ENCODE results near the gene IL23R. TPM values are rescaled to one million over a fixed set of nuclear protein-coding genes. Genes with fewer than 3 reads are reported as not detected.

Gene IL23R
- total and polyA plus RNA-seq, 8 donors, result 0.06 to 0.31 (median 0.13) TPM; not detected in 3

GRCh38 chr1:67217417-67217816, 51.2 kb downstream of the IL23R start:
- TF ChIP-seq, protein P1, sequence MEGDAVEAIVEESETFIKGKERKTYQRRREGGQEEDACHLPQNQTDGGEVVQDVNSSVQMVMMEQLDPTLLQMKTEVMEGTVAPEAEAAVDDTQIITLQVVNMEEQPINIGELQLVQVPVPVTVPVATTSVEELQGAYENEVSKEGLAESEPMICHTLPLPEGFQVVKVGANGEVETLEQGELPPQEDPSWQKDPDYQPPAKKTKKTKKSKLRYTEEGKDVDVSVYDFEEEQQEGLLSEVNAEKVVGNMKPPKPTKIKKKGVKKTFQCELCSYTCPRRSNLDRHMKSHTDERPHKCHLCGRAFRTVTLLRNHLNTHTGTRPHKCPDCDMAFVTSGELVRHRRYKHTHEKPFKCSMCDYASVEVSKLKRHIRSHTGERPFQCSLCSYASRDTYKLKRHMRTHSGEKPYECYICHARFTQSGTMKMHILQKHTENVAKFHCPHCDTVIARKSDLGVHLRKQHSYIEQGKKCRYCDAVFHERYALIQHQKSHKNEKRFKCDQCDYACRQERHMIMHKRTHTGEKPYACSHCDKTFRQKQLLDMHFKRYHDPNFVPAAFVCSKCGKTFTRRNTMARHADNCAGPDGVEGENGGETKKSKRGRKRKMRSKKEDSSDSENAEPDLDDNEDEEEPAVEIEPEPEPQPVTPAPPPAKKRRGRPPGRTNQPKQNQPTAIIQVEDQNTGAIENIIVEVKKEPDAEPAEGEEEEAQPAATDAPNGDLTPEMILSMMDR (IDR thresholded peaks at IDR 0.05), result no peak
- H3K4me3 ChIP-seq, result no peak overlapping the region
- H3K27me3 ChIP-seq, result no peaks in the 10 kb centered on the region
- H3K27ac ChIP-seq, result no peak overlapping the region
- no peaks in the 10 kb centered on the region for H3K9me3 ChIP-seq
- H3K36me3 ChIP-seq, result no peaks in the 10 kb centered on the region
- H3K4me1 ChIP-seq, result no peaks in the 10 kb centered on the region
- DNase-seq, result no peak
- intact Hi-C loops (cut with DNase I), result no loop called here
- no peak for ATAC-seq

DNA sequence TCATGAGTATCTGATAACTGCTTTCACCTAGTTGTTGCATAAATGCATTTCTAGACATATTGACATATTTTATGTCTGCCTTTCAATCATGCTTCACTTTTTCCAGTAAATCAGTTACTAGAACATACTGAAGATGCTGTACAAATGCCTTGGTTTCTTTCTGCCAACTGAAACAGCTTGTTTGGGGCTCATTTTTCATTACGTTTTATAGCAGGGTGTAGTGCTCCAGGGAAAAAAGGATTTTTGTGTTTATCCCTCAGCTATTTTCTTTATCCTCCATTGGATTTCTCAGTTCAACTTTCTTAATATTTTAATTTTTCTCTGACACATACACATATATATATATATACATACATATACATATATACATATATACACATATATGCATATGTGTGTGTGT, 51.7 kb downstream of the IL23R start:
- intact Hi-C loops (cut with DNase I), result no loop called here
- ATAC-seq, result no peak
- H3K27ac ChIP-seq, result no peak overlapping the region
- H3K36me3 ChIP-seq, result no peaks in the 10 kb centered on the region
- DNase-seq, result no peak
- TF ChIP-seq, protein P1 (IDR thresholded peaks at IDR 0.05), result no peak
- H3K9me3 ChIP-seq, result no peaks in the 10 kb centered on the region
- no peaks in the 10 kb centered on the region for H3K4me1 ChIP-seq
- no peaks in the 10 kb centered on the region for H3K27me3 ChIP-seq
- no peak overlapping the region for H3K4me3 ChIP-seq

GRCh38 chr1:67224856-67225255, 58.6 kb downstream of the IL23R start:
- Histone ChIP-seq H3K4me1 (no peaks in the 10 kb centered on the region), H3K9me3 (no peaks in the 10 kb centered on the region), H3K27ac (no peak overlapping the region), H3K4me3 (no peak overlapping the region), H3K36me3 (no peaks in the 10 kb centered on the region), H3K27me3 (no peaks in the 10 kb centered on the region)
- TF ChIP-seq, protein P1 (IDR thresholded peaks at IDR 0.05), result no peak
- ATAC-seq, result no peak
- intact Hi-C loops (cut with DNase I), result no loop called here
- DNase-seq, result no peak

GRCh38 chr1:67226688-67227087, 60.4 kb downstream of the IL23R start:
- Histone ChIP-seq H3K4me1 (no peaks in the 10 kb centered on the region), H3K4me3 (no peak overlapping the region), H3K36me3 (no peaks in the 10 kb centered on the region), H3K27me3 (no peaks in the 10 kb centered on the region), H3K27ac (no peak overlapping the region), H3K9me3 (no peaks in the 10 kb centered on the region)
- ATAC-seq (no peak), DNase-seq (no peak)
- intact Hi-C loops (cut with DNase I), result no loop called here
- TF ChIP-seq, protein P1 (IDR thresholded peaks at IDR 0.05), result no peak

- ATAC-seq, result no peak
- TF ChIP-seq, protein P1 (IDR thresholded peaks at IDR 0.05), result no peak
- intact Hi-C loops (cut with DNase I), result no loop called here
- no peaks in the 10 kb centered on the region for H3K36me3 ChIP-seq
- H3K27me3 ChIP-seq, result no peaks in the 10 kb centered on the region
- no peak overlapping the region for H3K4me3 ChIP-seq
- no peaks in the 10 kb centered on the region for H3K9me3 ChIP-seq
- no peaks in the 10 kb centered on the region for H3K4me1 ChIP-seq
- no peak overlapping the region for H3K27ac ChIP-seq
- no peak for DNase-seq
Measured at GRCh38 chr1:67227196-67227595, 60.9 kb downstream of the IL23R start.
